Measurements from ENCODE around the gene P3H2.

DNA sequence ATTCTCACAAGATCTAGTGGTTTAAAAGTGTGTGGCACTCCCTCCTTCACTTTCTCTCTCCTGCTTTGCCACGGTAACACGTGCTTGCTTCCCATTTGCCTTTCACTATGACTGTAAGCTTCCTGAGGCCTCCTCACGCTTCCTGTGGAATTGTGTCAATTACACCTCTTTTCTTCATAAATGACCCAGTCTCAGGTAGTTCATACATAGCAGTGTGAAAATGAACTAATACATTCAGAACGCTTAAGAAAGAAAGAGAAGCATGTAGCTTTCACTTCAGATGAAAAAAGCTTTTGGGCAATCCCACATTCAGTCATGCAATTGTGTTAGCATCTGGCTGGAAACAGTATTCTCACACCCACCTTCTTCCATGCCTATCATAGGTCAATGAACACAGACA lies 24.4 kb downstream of the P3H2 start:
- TF ChIP-seq ZNF768 (tag by site-specific recombination; IDR thresholded peaks at IDR 0.05) (no peak), ZNF423 (tag by site-specific recombination; IDR thresholded peaks at IDR 0.05) (no peak), ZNF311 (tag by site-specific recombination; IDR thresholded peaks at IDR 0.05; ENCODE audit: borderline replicate concordance) (no peak), HOXA7 (CRISPR knock-in tag; IDR thresholded peaks at IDR 0.05; ENCODE audit: borderline replicate concordance) (no peak), ZNF23 (tag by site-specific recombination; IDR thresholded peaks at IDR 0.05; ENCODE audit: borderline replicate concordance) (no peak)
